ENCODE measurements around the gene METRNL. TPM values are rescaled to one million over a fixed set of nuclear protein-coding genes. Genes with fewer than 3 reads are reported as not detected.

The METRNL gene
- polyA plus RNA-seq, 1 donor from 2014 or later: 15.1 TPM

DNA sequence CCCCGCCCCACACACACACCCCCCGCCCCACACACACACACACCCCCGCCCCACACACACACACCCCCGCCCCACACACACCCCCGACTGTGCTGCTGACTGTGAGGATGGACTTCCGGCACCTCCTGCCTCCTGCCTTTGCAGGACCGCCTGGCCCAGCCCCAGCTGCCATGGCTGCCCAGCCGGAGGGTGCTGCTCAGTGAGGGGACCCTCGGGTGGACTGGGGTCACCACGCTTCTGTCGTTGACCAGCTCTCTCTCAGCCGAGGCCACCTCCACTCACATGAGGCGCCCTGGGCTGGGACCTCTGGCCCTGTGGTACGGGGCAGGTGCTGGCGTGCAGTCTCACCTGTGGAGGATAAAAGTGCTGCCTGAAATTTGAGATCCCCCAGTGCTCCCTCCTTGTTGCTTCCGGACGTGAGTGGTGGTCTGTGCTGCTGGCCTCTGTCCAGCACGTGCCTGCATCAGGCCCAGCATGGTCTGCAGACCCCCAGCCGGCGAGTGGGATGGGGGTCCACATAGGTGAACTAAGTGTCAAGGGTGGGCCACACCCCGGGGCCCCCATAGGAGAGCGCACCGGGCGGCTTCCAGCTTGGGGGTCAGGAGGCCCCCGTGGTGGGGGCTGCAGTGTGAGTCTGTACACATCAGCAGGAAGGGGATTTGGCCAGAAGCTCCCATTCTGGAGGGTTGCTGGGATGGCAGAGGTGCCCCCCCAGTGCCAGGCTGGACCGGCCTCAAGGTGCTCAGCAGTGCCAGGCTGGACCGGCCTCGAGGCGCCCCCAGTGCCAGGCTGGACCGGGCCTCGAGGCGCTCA is 11.2 kb downstream of the METRNL start:
- Histone ChIP-seq H3K79me2 (replicated peaks; ENCODE audit: insufficient read depth, low read length) (no peaks in the 10 kb centered on the region), H3K9me2 (ENCODE audit: insufficient read depth, low read length) (no peaks in the 10 kb centered on the region)

More for the DNA sequence above, 11.2 kb downstream of the METRNL start:
- no peak overlapping the region for H3K4me2 ChIP-seq (ENCODE audit: low read length)
- no peak for TF ChIP-seq EZH2 (IDR thresholded peaks at IDR 0.05; ENCODE audit: borderline replicate concordance, insufficient read depth, low read length, poor library complexity, severe bottlenecking)
- TF ChIP-seq MXI1 (conservative IDR thresholded peaks at IDR 0.05; ENCODE audit: poor library complexity, severe bottlenecking): no peak
- TF ChIP-seq REST (IDR thresholded peaks at IDR 0.05; ENCODE audit: borderline replicate concordance): no peak
- TF ChIP-seq CTCF (IDR thresholded peaks at IDR 0.05; ENCODE audit: poor library complexity, severe bottlenecking): no peak
- TF ChIP-seq EP300 (conservative IDR thresholded peaks at IDR 0.05; ENCODE audit: poor library complexity, severe bottlenecking): no peak
- no peak for TF ChIP-seq RAD21 (conservative IDR thresholded peaks at IDR 0.05)
- no peak for TF ChIP-seq TAF1 (IDR thresholded peaks at IDR 0.05; ENCODE audit: low read depth)
- no peak for TF ChIP-seq POLR2AphosphoS5 (IDR thresholded peaks at IDR 0.05)
- no peak for TF ChIP-seq SMC3 (conservative IDR thresholded peaks at IDR 0.05; ENCODE audit: poor library complexity)
- no peaks in the 10 kb centered on the region for H3K9me3 ChIP-seq (ENCODE audit: low read length)
- H3K36me3 ChIP-seq (ENCODE audit: insufficient read depth, low read length): no peaks in the 10 kb centered on the region
- H2AFZ ChIP-seq (ENCODE audit: low read depth, low read length): no peak overlapping the region
- no peak overlapping the region for H3K27ac ChIP-seq (ENCODE audit: low read length)
- H3K9ac ChIP-seq (ENCODE audit: low read length): no peak overlapping the region
- no peaks in the 10 kb centered on the region for H3F3A ChIP-seq (ENCODE audit: insufficient read depth, low read length, poor library complexity, severe bottlenecking)
- H4K20me1 ChIP-seq (ENCODE audit: insufficient read depth): no peaks in the 10 kb centered on the region
- no peaks in the 10 kb centered on the region for H3K27me3 ChIP-seq (ENCODE audit: insufficient read depth, low read depth, low read length)
- no peak overlapping the region for H3K4me3 ChIP-seq (ENCODE audit: low read length)
